Psoas muscle (tissue), 8 donors: ENCODE results near the gene ARAP1. TPM values are rescaled to one million over a fixed set of nuclear protein-coding genes. Genes with fewer than 3 reads are reported as not detected.

Experiments
- ATAC-seq, 4 donors: fragments of 200-7000 bp; cut with Tn5 transposase; one replicate each; pipeline ENCODE4 v1.9.1; 2020; ENCODE audit warnings: moderate library complexity in 3 of 4, mild to moderate bottlenecking in 2 of 4
- DNase-seq, 2 donors: peaks; one replicate each; pipeline ENCODE4 v3.0.0-alpha.2; 2020
- H3K27ac ChIP-seq: fragments of 200-600 bp; one replicate; pipeline ENCODE4 v1.8.0; 2022
- H3K27me3 ChIP-seq, 3 donors: fragments of 200-600 bp in 1 of 3; one replicate each; pipeline versions ENCODE4 v1.6.1 to v1.8.0; 2013 to 2022; ENCODE audit warnings: low read length in 2 of 3, mild to moderate bottlenecking in 2 of 3, moderate library complexity in 1 of 3; ENCODE audit not compliant: insufficient read depth in 3 of 3
- H3K36me3 ChIP-seq, 2 donors: fragments of 200-600 bp in 1 of 2; one replicate each; pipeline versions ENCODE4 v1.6.1 to v1.8.0; 2013 to 2022; ENCODE audit warnings: low read depth in 1 of 2, mild to moderate bottlenecking in 1 of 2, moderate library complexity in 1 of 2; ENCODE audit not compliant: insufficient read depth in 1 of 2
- H3K4me1 ChIP-seq: fragments of 200-600 bp; one replicate; pipeline ENCODE4 v1.8.0; 2022
- H3K4me3 ChIP-seq: fragments of 200-600 bp; one replicate; pipeline ENCODE4 v1.8.0; 2022; ENCODE audit warnings: mild to moderate bottlenecking
- H3K9me3 ChIP-seq: fragments of 200-600 bp; one replicate; pipeline ENCODE4 v1.8.0; 2022
- WGBS, 3 donors: extraction: QIAGEN DNeasy Blood & Tissue Kit; methylation state at CpG; one replicate each; pipeline versions ENCODE4 v1.1.6 to v1.1.7; 2013; 5-methylcytosine and 5-hydroxymethylcytosine counted together
- intact Hi-C, 2 donors: fragments of 100-400 bp; cut with DNase I; formaldehyde crosslinking; loops; one replicate each; pipeline versions ENCODE4 v1.11.0 to v1.14.2; 2022
- polyA plus RNA-seq, 3 donors: library from polyadenylated mRNA; stranded (reverse); fragments of 200-250 nt; gene quantifications; one replicate each; pipeline ENCODE4 v1.2.3, GENCODE V29; 2013
- total RNA-seq, 4 donors: library from RNA; stranded (reverse); fragmentation: NEBNext Ultra II Directional in 2 of 4; extraction: Animal tissue kit (Norgen Biotek cat#: 25700) in 2 of 4; gene quantifications; one replicate each; pipeline versions ENCODE4 v1.2.1 to v1.2.4, GENCODE V29; 2021 to 2023
- TF ChIP-seq, protein P1 (sequence below): fragments of 200-600 bp; IDR thresholded peaks from one replicate; pipeline ENCODE4 v1.8.0; 2022; ENCODE audit warnings: antibody characterized with exemption
- donor health status: healthy with polysubstance abuse.
- donor health status: DM: no; HTN: no; CAD: no; lungs with moderate emphysema.
- donor health status: Bipolar disorder and iron deficiency.
- donor health status: healthy.
- donor health status: DM: yes; HTN: yes; CAD: no.
- donor health status: DM: no; HTN: no; CAD: no.
- donor health status: DM: no; HTN: no; CAD: no.
- donor health status: DM: yes; HTN: yes; CAD: no.

The ARAP1 gene
- total and polyA plus RNA-seq, 7 donors, result 16.0 to 27.5 (median 18.6) TPM

DNA sequence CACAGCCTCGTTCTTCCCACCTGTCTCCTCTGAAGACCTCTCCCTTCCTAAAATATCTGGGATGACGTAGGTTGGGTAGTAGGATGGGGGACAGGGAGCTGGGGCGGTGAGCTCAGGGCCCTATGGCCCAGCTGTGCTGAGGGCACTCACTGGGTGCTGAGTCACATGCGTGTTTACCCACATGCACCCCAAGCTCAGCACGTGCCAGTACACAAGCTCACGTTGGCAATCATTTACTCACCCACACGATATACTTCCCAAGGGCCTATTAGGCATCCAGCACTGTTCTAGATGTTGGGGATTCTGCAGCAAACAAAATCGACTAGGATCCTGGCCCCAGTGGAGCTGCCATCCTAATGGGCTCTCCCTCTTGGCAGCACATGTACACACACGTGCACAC is 28.7 kb downstream of the ARAP1 start:
- Histone ChIP-seq H3K9me3 (no peaks in the 10 kb centered on the region), H3K4me3 (no peak overlapping the region), H3K4me1 (peaks cover 37% of the 10 kb centered on the region), H3K36me3 (no peaks in the 10 kb centered on the region), H3K27ac (no peak overlapping the region), H3K27me3 (no peaks in the 10 kb centered on the region)
- ATAC-seq (no peak), DNase-seq (peak in 1 of 2 donors; percentile 19)
- TF ChIP-seq, protein P1, sequence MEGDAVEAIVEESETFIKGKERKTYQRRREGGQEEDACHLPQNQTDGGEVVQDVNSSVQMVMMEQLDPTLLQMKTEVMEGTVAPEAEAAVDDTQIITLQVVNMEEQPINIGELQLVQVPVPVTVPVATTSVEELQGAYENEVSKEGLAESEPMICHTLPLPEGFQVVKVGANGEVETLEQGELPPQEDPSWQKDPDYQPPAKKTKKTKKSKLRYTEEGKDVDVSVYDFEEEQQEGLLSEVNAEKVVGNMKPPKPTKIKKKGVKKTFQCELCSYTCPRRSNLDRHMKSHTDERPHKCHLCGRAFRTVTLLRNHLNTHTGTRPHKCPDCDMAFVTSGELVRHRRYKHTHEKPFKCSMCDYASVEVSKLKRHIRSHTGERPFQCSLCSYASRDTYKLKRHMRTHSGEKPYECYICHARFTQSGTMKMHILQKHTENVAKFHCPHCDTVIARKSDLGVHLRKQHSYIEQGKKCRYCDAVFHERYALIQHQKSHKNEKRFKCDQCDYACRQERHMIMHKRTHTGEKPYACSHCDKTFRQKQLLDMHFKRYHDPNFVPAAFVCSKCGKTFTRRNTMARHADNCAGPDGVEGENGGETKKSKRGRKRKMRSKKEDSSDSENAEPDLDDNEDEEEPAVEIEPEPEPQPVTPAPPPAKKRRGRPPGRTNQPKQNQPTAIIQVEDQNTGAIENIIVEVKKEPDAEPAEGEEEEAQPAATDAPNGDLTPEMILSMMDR, result no peak
- intact Hi-C loops, result loop anchor here (5.0 kb wide), 2 partner anchors 94 to 454 kb away; no protein-coding TSS in a partner anchor
- WGBS, 3 donors, result 80 to 83% (median 80%) methylated on average over 9 of the region's 9 CpGs

GRCh38 chr11:72722050-72722748 is 30.0 kb downstream of the ARAP1 start:
- peak; percentile 82 to 88 (median 86) for ATAC-seq

GRCh38 chr11:72721689-72722049 is 30.5 kb downstream of the ARAP1 start:
- 1 to 5% (median 1%) methylated on average over 11 to 13 of the region's 13 CpGs for WGBS, 3 donors
- no peaks in the 10 kb centered on the region for H3K36me3 ChIP-seq
- DNase-seq (peak in 1 of 2 donors; percentile 64), ATAC-seq (peak in 3 of 4 donors; percentile 15 to 45 (median 21))
- TF ChIP-seq, protein P1, result no peak
- H3K4me3 ChIP-seq, result peak overlapping the region; percentile 76
- peaks cover 47% of the 10 kb centered on the region for H3K4me1 ChIP-seq
- no peaks in the 10 kb centered on the region for H3K9me3 ChIP-seq
- no peaks in the 10 kb centered on the region for H3K27me3 ChIP-seq
- intact Hi-C loops, result loop anchor here (5.0 kb wide), 2 partner anchors 96 to 456 kb away; no protein-coding TSS in a partner anchor
- peak overlapping the region; percentile 89 for H3K27ac ChIP-seq

More at GRCh38 chr11:72722050-72722748, 30.0 kb downstream of the ARAP1 start:
- intact Hi-C loops, result loop anchor here (5.0 kb wide), 2 partner anchors 95 to 455 kb away; no protein-coding TSS in a partner anchor
- peak; percentile 85 to 92 for DNase-seq
- 1% methylated on average over 9 to 10 of the region's 10 CpGs for WGBS, 3 donors
- TF ChIP-seq, protein P1, result no peak
- Histone ChIP-seq H3K27ac (peak overlapping the region; percentile 89), H3K27me3 (no peaks in the 10 kb centered on the region), H3K9me3 (no peaks in the 10 kb centered on the region), H3K36me3 (no peaks in the 10 kb centered on the region), H3K4me1 (peaks cover 46% of the 10 kb centered on the region), H3K4me3 (peak overlapping the region; percentile 76)

- H3K4me1 ChIP-seq, result peaks cover 51% of the 10 kb centered on the region
- intact Hi-C loops, result loop anchor here (5.0 kb wide), 2 partner anchors 96 to 456 kb away; no protein-coding TSS in a partner anchor
- no peaks in the 10 kb centered on the region for H3K36me3 ChIP-seq
- WGBS, 3 donors, result 6 to 17% (median 8%) methylated on average over 3 of the region's 3 CpGs
- peak overlapping the region; percentile 89 for H3K27ac ChIP-seq
- no peaks in the 10 kb centered on the region for H3K27me3 ChIP-seq
- DNase-seq, result peak in 1 of 2 donors; percentile 27
- no peaks in the 10 kb centered on the region for H3K9me3 ChIP-seq
- H3K4me3 ChIP-seq, result peak overlapping the region; percentile 76
- no peak for ATAC-seq
- TF ChIP-seq, protein P1, result no peak
Observed at GRCh38 chr11:72721276-72721675, 30.9 kb downstream of the ARAP1 start.
